ENCODE results near the gene HIVEP2.

DNA sequence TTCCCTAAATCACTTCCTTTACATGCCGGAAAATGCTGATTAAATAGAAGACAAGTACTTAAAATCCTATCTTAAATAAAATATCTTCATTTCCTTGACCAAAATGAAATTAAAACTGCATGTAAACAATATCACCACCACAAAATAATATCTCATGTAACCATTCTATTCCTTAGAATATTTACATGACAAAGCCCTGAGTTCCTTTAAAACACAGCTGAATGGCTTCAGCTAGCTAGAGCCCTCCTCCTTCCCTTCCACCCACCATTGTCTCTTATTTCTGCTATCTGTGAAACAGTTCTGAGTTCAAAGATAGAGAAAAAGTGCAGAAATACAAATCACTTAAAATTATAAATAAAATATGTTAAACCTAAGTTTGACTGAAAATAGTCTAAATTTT lies 103.1 kb downstream of the HIVEP2 start:
- TF ChIP-seq, protein P1, sequence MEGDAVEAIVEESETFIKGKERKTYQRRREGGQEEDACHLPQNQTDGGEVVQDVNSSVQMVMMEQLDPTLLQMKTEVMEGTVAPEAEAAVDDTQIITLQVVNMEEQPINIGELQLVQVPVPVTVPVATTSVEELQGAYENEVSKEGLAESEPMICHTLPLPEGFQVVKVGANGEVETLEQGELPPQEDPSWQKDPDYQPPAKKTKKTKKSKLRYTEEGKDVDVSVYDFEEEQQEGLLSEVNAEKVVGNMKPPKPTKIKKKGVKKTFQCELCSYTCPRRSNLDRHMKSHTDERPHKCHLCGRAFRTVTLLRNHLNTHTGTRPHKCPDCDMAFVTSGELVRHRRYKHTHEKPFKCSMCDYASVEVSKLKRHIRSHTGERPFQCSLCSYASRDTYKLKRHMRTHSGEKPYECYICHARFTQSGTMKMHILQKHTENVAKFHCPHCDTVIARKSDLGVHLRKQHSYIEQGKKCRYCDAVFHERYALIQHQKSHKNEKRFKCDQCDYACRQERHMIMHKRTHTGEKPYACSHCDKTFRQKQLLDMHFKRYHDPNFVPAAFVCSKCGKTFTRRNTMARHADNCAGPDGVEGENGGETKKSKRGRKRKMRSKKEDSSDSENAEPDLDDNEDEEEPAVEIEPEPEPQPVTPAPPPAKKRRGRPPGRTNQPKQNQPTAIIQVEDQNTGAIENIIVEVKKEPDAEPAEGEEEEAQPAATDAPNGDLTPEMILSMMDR (IDR thresholded peaks at IDR 0.05; ENCODE audit: extremely low read depth in 1 of 2, insufficient read depth in 1 of 2, low read depth in 1 of 2, low read length in 2 of 2) = no peak
- TF ChIP-seq JUN (IDR thresholded peaks at IDR 0.05; ENCODE audit: borderline replicate concordance, insufficient read depth, insufficient read length, low read depth) (no peak), POLR2AphosphoS5 (IDR thresholded peaks at IDR 0.05; ENCODE audit: insufficient read depth, low read depth, low read length) (no peak), EZH2 (IDR thresholded peaks at IDR 0.05; ENCODE audit: borderline replicate concordance, low read depth, low read length, severe bottlenecking) (no peak), POLR2A (IDR thresholded peaks at IDR 0.05; ENCODE audit: low read depth, low read length) (no peak), MYC (IDR thresholded peaks at IDR 0.05; ENCODE audit: low read depth, low read length) (no peak), FOS (IDR thresholded peaks at IDR 0.05; ENCODE audit: borderline replicate concordance, insufficient read depth, low read length) (no peak), GATA2 (IDR thresholded peaks at IDR 0.05; ENCODE audit: insufficient read depth, insufficient read length, low read depth, low read length) (no peak)
- TF ChIP-seq, protein P2, sequence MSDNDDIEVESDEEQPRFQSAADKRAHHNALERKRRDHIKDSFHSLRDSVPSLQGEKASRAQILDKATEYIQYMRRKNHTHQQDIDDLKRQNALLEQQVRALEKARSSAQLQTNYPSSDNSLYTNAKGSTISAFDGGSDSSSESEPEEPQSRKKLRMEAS (IDR thresholded peaks at IDR 0.05; ENCODE audit: insufficient read depth, insufficient read length) = no peak
